Smooth muscle cell (in vitro differentiated cells): ENCODE results near the gene CEP128. TPM values are rescaled to one million over a fixed set of nuclear protein-coding genes. Genes with fewer than 3 reads are reported as not detected.

Experiments used
- DNase-seq: peaks from one replicate; lab custom pipeline; 2025; ENCODE audit not compliant: unreplicated experiment; lab: John Stamatoyannopoulos, UW
- H2AFZ ChIP-seq: fragments of 200-600 bp; sonication (generic); 2 replicates; pipeline ENCODE4 v1.6.0; 2016; ENCODE audit warnings: antibody characterized with exemption, low read depth, mild to moderate bottlenecking
- H3F3A ChIP-seq: fragments of 200-600 bp; sonication (generic); 2 replicates; pipeline ENCODE4 v1.6.0; 2017; ENCODE audit warnings: antibody characterized with exemption, low read depth
- H3K27ac ChIP-seq: fragments of 200-600 bp; sonication (generic); 2 replicates; pipeline ENCODE4 v1.5.1; 2016; ENCODE audit warnings: low read depth, mild to moderate bottlenecking
- H3K27me3 ChIP-seq: fragments of 200-600 bp; sonication (generic); 2 replicates; pipeline ENCODE4 v1.6.1; 2016; ENCODE audit warnings: low read depth, mild to moderate bottlenecking
- H3K36me3 ChIP-seq: fragments of 200-600 bp; sonication (generic); 2 replicates; pipeline ENCODE4 v1.5.1; 2016; ENCODE audit warnings: low read depth
- H3K4me1 ChIP-seq: fragments of 200-600 bp; sonication (generic); 2 replicates; pipeline ENCODE4 v1.5.1; 2016; ENCODE audit warnings: low read depth
- H3K4me2 ChIP-seq: fragments of 200-600 bp; sonication (generic); 2 replicates; pipeline ENCODE4 v1.6.0; 2016; ENCODE audit warnings: mild to moderate bottlenecking
- H3K4me3 ChIP-seq: fragments of 200-600 bp; sonication (generic); 2 replicates; pipeline ENCODE4 v1.5.1; 2016; ENCODE audit warnings: mild to moderate bottlenecking
- H3K79me2 ChIP-seq: fragments of 200-600 bp; sonication (generic); 2 replicates; pipeline ENCODE4 v1.6.0; 2016; ENCODE audit warnings: low read depth, mild to moderate bottlenecking
- H3K9ac ChIP-seq: fragments of 200-600 bp; sonication (generic); 2 replicates; pipeline ENCODE4 v1.6.0; 2016; ENCODE audit warnings: low read depth
- H3K9me3 ChIP-seq: fragments of 200-600 bp; sonication (generic); replicated peaks from 2 replicates; pipeline ENCODE4 v1.5.1; 2016; ENCODE audit warnings: low read depth
- H4K20me1 ChIP-seq: fragments of 200-600 bp; sonication (generic); 2 replicates; pipeline ENCODE4 v1.6.0; 2016; ENCODE audit warnings: low read depth
- CTCF ChIP-seq: fragments of 200-600 bp; sonication (generic); IDR thresholded peaks from 2 replicates; pipeline ENCODE4 v1.5.1; 2017; ENCODE audit warnings: borderline replicate concordance, mild to moderate bottlenecking, antibody characterized with exemption; ENCODE audit not compliant: insufficient read depth, poor library complexity, severe bottlenecking
- WGBS: methylation state at CpG from one replicate; pipeline ENCODE4 v1.1.7; 2016; ENCODE audit warnings: low lambda C conversion rate; 5-methylcytosine and 5-hydroxymethylcytosine counted together
- polyA plus RNA-seq: library from polyadenylated mRNA; unstranded; fragments of >200 nt; fragmentation: Nextera tagmentation; extraction: Ambion mirVana; gene quantifications from 2 replicates; pipeline ENCODE4 v1.2.1, GENCODE V29; 2016
- total RNA-seq: library from RNA; depleted of rRNA; stranded (reverse); fragments of >200 nt; gene quantifications from 2 replicates; pipeline ENCODE4 v1.2.3, GENCODE V29; 2014

Gene CEP128
- total and polyA plus RNA-seq, 2 experiments from 2014 or later: 2.7 to 4.4 TPM

DNA sequence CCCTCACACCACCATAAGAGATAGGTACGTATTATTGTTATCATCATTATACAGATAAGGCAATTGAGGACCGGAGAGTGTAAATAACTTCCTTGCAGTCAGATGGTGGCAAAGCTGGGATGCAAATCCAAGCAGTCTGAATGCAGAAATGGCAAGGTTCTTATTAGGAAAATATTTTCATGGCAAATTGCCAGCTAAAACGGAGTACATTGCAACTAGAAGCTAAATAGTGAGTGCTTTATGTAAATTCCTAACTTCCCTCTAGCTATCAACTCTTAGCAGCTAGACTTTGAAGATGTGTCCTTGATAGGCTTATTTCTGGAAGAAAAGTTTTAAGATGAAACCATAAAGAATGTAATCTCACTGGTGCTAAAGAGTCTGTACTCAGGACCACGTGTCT is 406.4 kb downstream of the CEP128 start:
- DNase-seq: no peak
- Histone ChIP-seq H3K9ac (no peak overlapping the region), H4K20me1 (no peaks in the 10 kb centered on the region), H3K9me3 (no peaks in the 10 kb centered on the region), H3K4me3 (no peak overlapping the region), H3K27me3 (no peaks in the 10 kb centered on the region), H3K79me2 (no peaks in the 10 kb centered on the region), H3F3A (no peaks in the 10 kb centered on the region), H3K36me3 (no peaks in the 10 kb centered on the region), H3K27ac (no peak overlapping the region), H2AFZ (no peak overlapping the region), H3K4me2 (no peak overlapping the region), H3K4me1 (no peaks in the 10 kb centered on the region)
- no peak for TF ChIP-seq CTCF
- 44% methylated on average over 4 of the region's 4 CpGs for WGBS

DNA sequence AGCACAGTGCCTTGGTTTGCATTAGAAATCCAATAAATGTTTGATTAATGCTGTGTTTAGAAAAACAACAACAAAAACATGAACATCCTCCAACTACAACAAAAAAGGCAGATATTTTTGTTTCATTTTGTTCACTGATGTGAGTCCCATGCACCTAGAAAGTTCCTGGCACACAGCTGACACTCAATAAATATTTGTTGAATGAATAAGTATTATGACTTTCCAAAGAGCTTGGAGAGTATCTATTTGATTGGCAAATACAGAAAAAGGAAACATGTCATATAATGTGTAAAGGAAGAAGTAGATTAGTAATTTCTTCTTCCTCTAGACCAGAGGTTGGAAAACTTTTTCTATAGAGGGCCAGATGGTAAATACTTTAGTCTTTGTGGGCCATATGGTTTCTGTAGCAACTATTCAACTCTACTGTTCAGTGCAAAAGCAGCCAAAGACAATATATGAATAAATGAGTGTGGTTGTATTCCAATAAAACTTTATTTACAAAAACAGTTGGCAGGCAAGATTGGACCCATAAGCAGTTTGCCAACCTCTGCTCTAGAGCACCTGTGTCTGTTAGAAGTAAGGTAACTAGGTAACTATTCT is 417.9 kb downstream of the CEP128 start:
- H3K4me2 ChIP-seq: no peak overlapping the region
- DNase-seq: no peak
- H3F3A ChIP-seq: no peaks in the 10 kb centered on the region
- H3K27ac ChIP-seq: no peak overlapping the region
- no peak overlapping the region for H2AFZ ChIP-seq
- H3K4me1 ChIP-seq: no peaks in the 10 kb centered on the region
- H4K20me1 ChIP-seq: no peaks in the 10 kb centered on the region
- no peak overlapping the region for H3K9ac ChIP-seq
- no peaks in the 10 kb centered on the region for H3K36me3 ChIP-seq
- no peak for TF ChIP-seq CTCF
- H3K27me3 ChIP-seq: no peaks in the 10 kb centered on the region
- no peaks in the 10 kb centered on the region for H3K9me3 ChIP-seq
- H3K4me3 ChIP-seq: no peak overlapping the region
- no peaks in the 10 kb centered on the region for H3K79me2 ChIP-seq

DNA sequence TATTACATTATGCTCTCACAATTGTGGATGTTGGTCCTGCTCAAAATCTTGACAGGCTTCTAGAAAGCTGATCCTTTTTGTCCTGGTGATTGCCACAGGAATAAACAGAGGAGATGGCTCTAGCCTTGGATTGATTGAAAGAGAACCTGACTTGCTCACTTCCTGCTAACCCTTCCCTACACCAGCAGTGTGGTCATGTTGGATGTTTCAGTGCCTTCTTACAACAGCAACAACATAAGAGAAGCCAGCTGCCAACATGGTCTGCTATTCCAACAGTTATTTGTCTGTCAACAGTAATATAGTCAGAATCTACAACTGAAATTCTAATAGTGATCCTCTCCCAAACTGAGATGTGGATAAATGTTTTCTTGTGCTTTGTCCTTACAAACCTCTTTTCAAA is 418.6 kb downstream of the CEP128 start:
- H3K9ac ChIP-seq: no peak overlapping the region
- H3K27me3 ChIP-seq: no peaks in the 10 kb centered on the region
- no peak for TF ChIP-seq CTCF
- H4K20me1 ChIP-seq: no peaks in the 10 kb centered on the region
- H3K4me2 ChIP-seq: no peak overlapping the region
- H3K9me3 ChIP-seq: no peaks in the 10 kb centered on the region
- H3K27ac ChIP-seq: no peak overlapping the region
- no peaks in the 10 kb centered on the region for H3K79me2 ChIP-seq
- no peaks in the 10 kb centered on the region for H3F3A ChIP-seq
- no peak overlapping the region for H3K4me3 ChIP-seq
- no peak for DNase-seq
- no peaks in the 10 kb centered on the region for H3K4me1 ChIP-seq
- H2AFZ ChIP-seq: no peak overlapping the region
- H3K36me3 ChIP-seq: no peaks in the 10 kb centered on the region

DNA sequence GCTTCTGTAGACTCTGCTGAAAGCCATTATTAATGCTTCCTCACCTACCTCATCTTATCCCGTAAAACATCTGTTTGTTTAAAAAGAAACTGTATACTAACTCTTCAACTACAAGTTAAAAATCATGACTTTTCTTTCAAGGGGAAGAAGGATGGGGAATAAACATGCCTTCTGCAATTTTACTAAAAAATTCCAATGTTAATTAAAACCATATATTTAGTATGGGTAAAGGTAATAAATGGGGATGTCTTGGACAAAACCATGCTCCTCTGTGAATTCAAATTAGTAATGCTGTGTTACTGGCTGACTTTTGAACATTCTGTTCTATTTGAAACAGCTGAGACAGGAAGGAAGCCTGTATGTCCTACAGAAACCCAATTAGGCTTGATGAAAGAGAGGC is 419.1 kb downstream of the CEP128 start:
- Histone ChIP-seq H3K4me1 (no peaks in the 10 kb centered on the region), H2AFZ (no peak overlapping the region), H3K79me2 (no peaks in the 10 kb centered on the region), H3K9me3 (no peaks in the 10 kb centered on the region), H4K20me1 (no peaks in the 10 kb centered on the region), H3K4me3 (no peak overlapping the region), H3K9ac (no peak overlapping the region), H3K27ac (no peak overlapping the region), H3K4me2 (no peak overlapping the region), H3K36me3 (no peaks in the 10 kb centered on the region), H3F3A (no peaks in the 10 kb centered on the region), H3K27me3 (no peaks in the 10 kb centered on the region)
- TF ChIP-seq CTCF: no peak
- WGBS: 94% methylated on average over 1 of the region's 1 CpG
- no peak for DNase-seq
